Measurements from ENCODE around the gene ROCK2. TPM values are rescaled to one million over a fixed set of nuclear protein-coding genes. Genes with fewer than 3 reads are reported as not detected.
A peak's percentile ranks its signal among the peaks of the same experiment; 100 is the strongest.

Gene ROCK2
- total and polyA plus RNA-seq, 2 of the 13 experiments (the other 11 are each of a cell fraction or from before 2014, with no cell fraction given), result 38.1 to 119 TPM

- no TSS peak for BruUV-seq (replicated peaks)
- peaks cover 82% of the 10 kb centered on the region for H3K4me1 ChIP-seq (ENCODE audit: insufficient read depth, low read length)
- intact Hi-C loops (cut with micrococcal nuclease; ENCODE audit: unreplicated experiment), result no loop called here
- no peak overlapping the region for H3K27ac ChIP-seq (ENCODE audit: extremely low read length, insufficient read depth, low read length)
- peaks cover 93% of the 10 kb centered on the region for H4K20me1 ChIP-seq (ENCODE audit: insufficient read depth, low read length)
- H2AFZ ChIP-seq (ENCODE audit: low read length), result no peak overlapping the region
- ChIA-PET POLR2A (interaction anchor here (1.4 to 4.5 kb wide), 3 partner anchors 11 to 21 kb away, joined by 4 to 28 read pairs (median 6); partner anchors contain the start of gene ROCK2), CTCF (ENCODE audit: low intra/inter-chr PET ratio, low total read pairs) (no interaction called here)
- no peaks in the 10 kb centered on the region for H3K27me3 ChIP-seq (ENCODE audit: control insufficient read depth in 1 of 2, insufficient read depth in 2 of 2, low read length in 2 of 2)
- no peaks in the 10 kb centered on the region for H3K9me3 ChIP-seq (ENCODE audit: low read length)
- no peak for TF ChIP-seq ZNF687 (CRISPR knock-in tag; IDR thresholded peaks at IDR 0.05)
- TF ChIP-seq SMYD3 (CRISPR knock-in tag; IDR thresholded peaks at IDR 0.05), result 0 out of 2 replicates have a peak, but pooled peaks have one; percentile 25
- H3K36me3 ChIP-seq (replicated peaks in 1 of 2; ENCODE audit: control insufficient read depth in 1 of 2, insufficient read depth in 2 of 2, low read length in 2 of 2), result peaks cover 0 to 2% of the 10 kb centered on the region in 2 experiments; a peak in 3 of 5 replicates
- FAIRE-seq (no peak), DNase-seq (ENCODE audit: low spot score) (no peak), ATAC-seq (no peak)
- WGBS (ENCODE audit: low lambda C conversion rate), result 92% methylated on average over 2 of the region's 2 CpGs
- H3K79me2 ChIP-seq (ENCODE audit: insufficient read depth, low read length), result peaks cover 95% of the 10 kb centered on the region
- no peak overlapping the region for H3K4me3 ChIP-seq (replicated peaks in 1 of 3; ENCODE audit: insufficient read depth in 1 of 3, low read depth in 2 of 3, low read length in 3 of 3)
- H3K9ac ChIP-seq (ENCODE audit: insufficient read depth, low read depth, low read length), result no peak overlapping the region
- in situ Hi-C loops (cut with HindIII; ENCODE audit: extremely low pct_ligation_motif_present, low pct_unique_long_range_greater_than_20kb), result no loop called here
- H3K4me2 ChIP-seq (ENCODE audit: low read depth, low read length), result no peak overlapping the region
Measured at GRCh38 chr2:11333427-11334183, 10.8 kb downstream of the ROCK2 start.

Measured in HepG2 (cell line).